MCF 10A (cell line): ENCODE results near the gene CHRNA5. TPM values are rescaled to one million over a fixed set of nuclear protein-coding genes. Genes with fewer than 3 reads are reported as not detected.

Source experiments
- BruUV-seq: library from RNA; stranded (reverse); fragments of 400-500 nt; replicated peaks from 2 replicates; lab custom pipeline; 2021; lab: Mats Ljungman, UMichigan
- CTCF ChIA-PET: fragments of 300-600 bp; sonication (Branson Sonifier 250); formaldehyde crosslinking; extraction: SDS; loops from one replicate; lab custom pipeline; 2021; ENCODE audit warnings: antibody characterized with exemption, inconsistent platforms; lab: Yijun Ruan, JAX
- POLR2A ChIA-PET: fragments of 300-600, 350-650 bp; sonication (Branson Sonifier 250); formaldehyde crosslinking; extraction: SDS; loops from one replicate; lab custom pipeline; 2020; ENCODE audit warnings: antibody characterized with exemption, inconsistent platforms; lab: Yijun Ruan, JAX
- DNase-seq: peaks from one replicate; pipeline ENCODE4 v3.0.0-alpha.2; 2018; ENCODE audit not compliant: unreplicated experiment
- H3K27ac Mint-ChIP-seq: one replicate; pipeline ENCODE4 v1.8.0; 2022; ENCODE audit warnings: mild to moderate bottlenecking, low read depth, mixed read lengths; ENCODE audit not compliant: unreplicated experiment
- H3K27me3 Mint-ChIP-seq: one replicate; pipeline ENCODE4 v1.8.0; 2022; ENCODE audit warnings: mixed read lengths; ENCODE audit not compliant: insufficient read depth, unreplicated experiment
- H3K36me3 Mint-ChIP-seq: one replicate; pipeline ENCODE4 v1.8.0; 2022; ENCODE audit warnings: mild to moderate bottlenecking, moderate library complexity, mixed read lengths; ENCODE audit not compliant: insufficient read depth, unreplicated experiment
- H3K4me1 Mint-ChIP-seq: one replicate; pipeline ENCODE4 v1.8.0; 2022; ENCODE audit warnings: mixed read lengths; ENCODE audit not compliant: insufficient read depth, unreplicated experiment
- H3K4me3 Mint-ChIP-seq: one replicate; pipeline ENCODE4 v1.8.0; 2022; ENCODE audit warnings: mild to moderate bottlenecking, moderate library complexity, mixed read lengths; ENCODE audit not compliant: unreplicated experiment
- H3K9me3 Mint-ChIP-seq: one replicate; pipeline ENCODE4 v1.8.0; 2022; ENCODE audit warnings: mixed read lengths; ENCODE audit not compliant: unreplicated experiment
- intact Hi-C: fragments of 100-400 bp; cut with micrococcal nuclease; formaldehyde crosslinking; loops from 2 replicates; pipeline ENCODE4 v1.14.1; 2022
- total RNA-seq: library from RNA; stranded (reverse); gene quantifications from 2 replicates; pipeline ENCODE4 v1.2.3, GENCODE V29; 2022
- TF ChIP-seq, protein P1 (sequence below): fragments of 200-600 bp; IDR thresholded peaks from one replicate; pipeline ENCODE4 v1.8.0; 2022; ENCODE audit warnings: antibody characterized with exemption, mild to moderate bottlenecking; ENCODE audit not compliant: unreplicated experiment

CHRNA5 gene
- total RNA-seq, 1 experiment from 2014 or later = 2.3 TPM

DNA sequence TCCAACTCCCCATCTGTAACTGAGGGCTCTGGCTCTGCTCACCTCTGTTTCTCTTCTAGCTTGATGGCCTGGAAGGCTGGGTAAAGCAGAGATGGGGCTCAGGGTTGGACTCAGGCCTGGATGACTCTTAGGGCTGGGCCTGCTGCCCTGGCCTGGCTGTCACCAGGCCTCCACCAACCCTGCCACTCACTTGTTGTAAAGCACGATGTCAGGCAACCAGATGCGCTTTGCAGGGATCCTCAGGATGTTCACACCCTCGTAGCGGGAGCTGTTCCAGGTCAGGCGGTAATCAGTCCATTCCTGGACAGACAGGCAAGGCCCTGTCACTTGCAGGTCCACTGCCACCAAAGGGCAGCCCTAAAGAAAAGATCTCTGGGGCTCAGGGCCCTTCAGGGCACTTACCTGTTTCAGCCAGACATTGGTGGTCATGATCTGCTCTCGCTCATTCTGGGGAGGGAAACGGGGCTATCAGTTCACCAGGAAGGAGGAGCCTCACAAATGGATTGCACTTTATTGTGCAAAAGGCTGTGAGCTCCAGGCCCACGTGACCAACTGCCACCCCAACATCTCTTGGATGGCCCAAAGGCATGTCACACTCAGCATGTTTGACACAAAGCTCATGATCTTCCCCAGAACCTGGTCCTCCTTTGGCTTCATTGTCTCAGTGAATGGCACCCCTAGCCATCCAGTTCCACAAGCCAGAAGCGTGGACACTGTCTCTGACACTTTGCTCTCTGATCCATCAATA is 65.7 kb downstream of the CHRNA5 start:
- Mint-ChIP-seq H3K9me3 (peaks cover 17% of the 10 kb centered on the region), H3K4me1 (no peaks in the 10 kb centered on the region), H3K36me3 (peaks cover 4% of the 10 kb centered on the region), H3K27ac (no peak overlapping the region), H3K27me3 (peaks cover 19% of the 10 kb centered on the region), H3K4me3 (no peak overlapping the region)
- no TSS peak for BruUV-seq
- no peak for DNase-seq
- TF ChIP-seq, protein P1, sequence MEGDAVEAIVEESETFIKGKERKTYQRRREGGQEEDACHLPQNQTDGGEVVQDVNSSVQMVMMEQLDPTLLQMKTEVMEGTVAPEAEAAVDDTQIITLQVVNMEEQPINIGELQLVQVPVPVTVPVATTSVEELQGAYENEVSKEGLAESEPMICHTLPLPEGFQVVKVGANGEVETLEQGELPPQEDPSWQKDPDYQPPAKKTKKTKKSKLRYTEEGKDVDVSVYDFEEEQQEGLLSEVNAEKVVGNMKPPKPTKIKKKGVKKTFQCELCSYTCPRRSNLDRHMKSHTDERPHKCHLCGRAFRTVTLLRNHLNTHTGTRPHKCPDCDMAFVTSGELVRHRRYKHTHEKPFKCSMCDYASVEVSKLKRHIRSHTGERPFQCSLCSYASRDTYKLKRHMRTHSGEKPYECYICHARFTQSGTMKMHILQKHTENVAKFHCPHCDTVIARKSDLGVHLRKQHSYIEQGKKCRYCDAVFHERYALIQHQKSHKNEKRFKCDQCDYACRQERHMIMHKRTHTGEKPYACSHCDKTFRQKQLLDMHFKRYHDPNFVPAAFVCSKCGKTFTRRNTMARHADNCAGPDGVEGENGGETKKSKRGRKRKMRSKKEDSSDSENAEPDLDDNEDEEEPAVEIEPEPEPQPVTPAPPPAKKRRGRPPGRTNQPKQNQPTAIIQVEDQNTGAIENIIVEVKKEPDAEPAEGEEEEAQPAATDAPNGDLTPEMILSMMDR = no peak
- ChIA-PET CTCF (interaction anchor here (0.6 to 1.2 kb wide), 4 partner anchors 8 to 43 kb away, joined by 3 to 7 read pairs (median 4); no protein-coding TSS in a partner anchor), POLR2A (no interaction called here)
- intact Hi-C loops = no loop called here

DNA sequence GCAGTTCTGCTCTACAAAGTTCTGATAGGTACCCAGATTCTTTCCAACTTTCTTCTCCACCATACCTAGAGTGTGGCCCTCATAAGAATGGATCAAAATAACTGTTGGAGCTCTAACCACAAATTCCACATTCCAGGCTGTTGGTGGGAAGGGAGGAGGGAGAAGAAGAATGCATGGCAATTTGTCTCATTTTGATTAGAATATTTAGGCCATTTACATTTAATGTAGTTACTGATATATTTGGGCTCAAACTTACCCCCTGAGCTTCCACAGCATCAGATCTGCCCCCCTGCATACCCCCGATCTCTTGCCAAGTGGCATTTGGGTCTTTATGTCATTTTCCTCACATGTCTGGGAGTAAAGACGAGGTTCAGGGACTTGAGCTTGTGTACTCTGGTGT is 68.0 kb downstream of the CHRNA5 start:
- CTCF ChIA-PET = interaction anchor here (8.7 kb wide), 1 partner anchor 75 kb away, joined by 88 read pairs; no protein-coding TSS in a partner anchor
- no peak overlapping the region for H3K27ac Mint-ChIP-seq
- intact Hi-C loops = no loop called here
- no TSS peak for BruUV-seq
- H3K27me3 Mint-ChIP-seq = peaks cover 15% of the 10 kb centered on the region
- H3K4me1 Mint-ChIP-seq = no peaks in the 10 kb centered on the region
- no peak overlapping the region for H3K4me3 Mint-ChIP-seq
- peaks cover 17% of the 10 kb centered on the region for H3K9me3 Mint-ChIP-seq
- peaks cover 4% of the 10 kb centered on the region for H3K36me3 Mint-ChIP-seq
- TF ChIP-seq, protein P1 = no peak
- DNase-seq = no peak
- POLR2A ChIA-PET = interaction anchor here (0.7 kb wide), 1 partner anchor 62 kb away, joined by 3 read pairs; no protein-coding TSS in a partner anchor

DNA sequence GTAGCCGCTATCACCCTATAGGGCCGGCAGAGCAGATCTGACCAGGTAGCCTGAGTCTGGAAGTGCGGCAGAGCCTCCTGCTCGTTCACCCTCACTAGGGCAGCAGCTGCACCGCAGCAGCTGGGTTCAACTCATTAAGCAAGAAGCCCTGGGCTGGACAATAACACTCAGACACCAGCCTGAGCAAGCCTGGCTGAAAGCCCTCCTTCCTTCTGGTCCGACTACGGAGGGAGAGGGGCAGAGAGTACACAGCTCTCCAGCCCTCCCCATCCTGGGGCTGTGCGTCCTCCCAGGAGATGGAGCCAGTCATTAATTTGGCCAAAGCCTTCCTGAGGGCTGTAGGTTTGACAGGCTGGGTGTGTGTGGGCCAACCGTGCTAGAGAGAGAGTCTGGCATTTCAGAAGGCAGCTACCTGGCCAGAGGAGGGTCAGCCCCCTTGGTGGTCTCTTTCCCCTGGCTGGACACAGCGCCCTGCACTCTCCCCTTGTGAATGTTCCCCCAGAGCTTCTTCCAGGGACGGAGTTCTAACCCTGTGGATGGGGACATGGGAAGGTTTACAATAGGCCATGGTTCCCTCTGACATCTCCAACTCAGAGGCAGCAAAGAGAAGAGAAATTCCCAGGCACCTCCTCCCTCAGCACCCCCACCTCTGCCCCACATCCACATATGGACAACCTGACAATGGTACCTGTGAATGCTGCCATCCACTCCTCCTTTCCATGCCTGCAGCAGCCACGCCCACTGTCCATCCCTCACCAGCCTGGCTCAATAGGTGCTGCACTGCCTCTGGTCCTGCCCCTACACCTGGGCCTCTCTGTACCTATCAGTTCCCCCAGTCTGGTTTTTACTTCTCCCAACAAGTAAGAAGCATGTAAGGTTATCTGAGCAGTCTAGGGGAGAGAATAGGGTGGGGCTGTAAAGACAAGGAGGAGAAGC is 69.2 kb downstream of the CHRNA5 start:
- no peak for DNase-seq
- intact Hi-C loops = loop anchor here (5.0 kb wide), 1 partner anchor 118 kb away; no protein-coding TSS in a partner anchor
- Mint-ChIP-seq H3K36me3 (no peaks in the 10 kb centered on the region), H3K4me3 (no peak overlapping the region), H3K9me3 (peaks cover 17% of the 10 kb centered on the region), H3K27ac (no peak overlapping the region), H3K4me1 (no peaks in the 10 kb centered on the region), H3K27me3 (peaks cover 3% of the 10 kb centered on the region)
- TF ChIP-seq, protein P1 = no peak
- no TSS peak for BruUV-seq
- CTCF ChIA-PET = interaction anchor here (0.6 to 8.7 kb wide), 2 partner anchors 10 to 74 kb away, joined by 3 to 88 read pairs; no protein-coding TSS in a partner anchor
- POLR2A ChIA-PET = no interaction called here
